ENCODE measurements around the gene TMEM61. TPM values are rescaled to one million over a fixed set of nuclear protein-coding genes. Genes with fewer than 3 reads are reported as not detected.

TMEM61 gene
- total RNA-seq, 1 donor from 2014 or later, result not detected

DNA sequence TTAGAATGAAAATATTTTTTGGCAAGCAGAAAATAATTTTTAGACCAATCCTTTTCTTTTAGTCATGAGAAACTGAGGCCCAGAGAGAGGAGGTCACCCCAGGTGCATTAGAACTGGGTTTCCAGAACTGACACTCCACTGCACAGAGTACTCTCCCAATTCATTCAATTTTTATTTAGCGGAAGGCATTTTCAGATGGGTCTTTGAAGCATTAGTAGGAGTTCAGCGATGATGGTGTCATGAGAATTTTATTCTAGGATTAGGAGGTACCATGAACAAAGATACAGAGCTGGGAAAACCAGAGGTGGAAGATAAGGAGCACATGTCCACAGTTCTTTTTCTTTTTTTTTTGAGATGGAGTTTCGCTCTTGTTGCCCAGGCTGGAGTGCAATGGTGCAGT, 61.2 kb downstream of the TMEM61 start:
- Histone ChIP-seq H3K27me3 (peaks cover 52% of the 10 kb centered on the region), H3K36me3 (no peaks in the 10 kb centered on the region), H3K4me3 (no peak overlapping the region), H3K9me3 (ENCODE audit: low read depth) (no peaks in the 10 kb centered on the region), H3K9ac (no peak overlapping the region), H3K79me2 (ENCODE audit: low read depth) (peaks cover 14% of the 10 kb centered on the region), H3K4me1 (peaks cover 8% of the 10 kb centered on the region), H2AFZ (replicated peaks) (no peak overlapping the region), H4K20me1 (ENCODE audit: low read depth) (peaks cover 14% of the 10 kb centered on the region), H3K4me2 (peak overlapping the region; percentile 98), H3K27ac (no peak overlapping the region), H3F3A (ENCODE audit: low read depth) (no peaks in the 10 kb centered on the region)
- no peak for DNase-seq (ENCODE audit: low spot score)
- Mint-ChIP-seq H3K27me3 (ENCODE audit: insufficient read depth, low read depth) (peaks cover 54% of the 10 kb centered on the region), H3K4me3 (no peak overlapping the region), H3K9me3 (no peaks in the 10 kb centered on the region), H3K27ac (no peak overlapping the region), H3K4me1 (peaks cover 32% of the 10 kb centered on the region), H3K36me3 (peaks cover 2% of the 10 kb centered on the region)
- TF ChIP-seq EZH2 (IDR thresholded peaks at IDR 0.05) (no peak), EZH2phosphoT487 (IDR thresholded peaks at IDR 0.05) (no peak)
- TF ChIP-seq, protein P1, sequence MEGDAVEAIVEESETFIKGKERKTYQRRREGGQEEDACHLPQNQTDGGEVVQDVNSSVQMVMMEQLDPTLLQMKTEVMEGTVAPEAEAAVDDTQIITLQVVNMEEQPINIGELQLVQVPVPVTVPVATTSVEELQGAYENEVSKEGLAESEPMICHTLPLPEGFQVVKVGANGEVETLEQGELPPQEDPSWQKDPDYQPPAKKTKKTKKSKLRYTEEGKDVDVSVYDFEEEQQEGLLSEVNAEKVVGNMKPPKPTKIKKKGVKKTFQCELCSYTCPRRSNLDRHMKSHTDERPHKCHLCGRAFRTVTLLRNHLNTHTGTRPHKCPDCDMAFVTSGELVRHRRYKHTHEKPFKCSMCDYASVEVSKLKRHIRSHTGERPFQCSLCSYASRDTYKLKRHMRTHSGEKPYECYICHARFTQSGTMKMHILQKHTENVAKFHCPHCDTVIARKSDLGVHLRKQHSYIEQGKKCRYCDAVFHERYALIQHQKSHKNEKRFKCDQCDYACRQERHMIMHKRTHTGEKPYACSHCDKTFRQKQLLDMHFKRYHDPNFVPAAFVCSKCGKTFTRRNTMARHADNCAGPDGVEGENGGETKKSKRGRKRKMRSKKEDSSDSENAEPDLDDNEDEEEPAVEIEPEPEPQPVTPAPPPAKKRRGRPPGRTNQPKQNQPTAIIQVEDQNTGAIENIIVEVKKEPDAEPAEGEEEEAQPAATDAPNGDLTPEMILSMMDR (IDR thresholded peaks at IDR 0.05), result no peak

Other genes starting within 250 kb of the TMEM61 start
- gene PARS2, start 216.1 kb upstream of the TMEM61 start, total RNA-seq (ENCODE audit: low replicate concordance), result 5.4 and 11.0 TPM in 2 replicates
- gene TTC22, start 179.3 kb upstream of the TMEM61 start, total RNA-seq (ENCODE audit: low replicate concordance), result not detected in 2 replicates
- gene DHCR24, start 93.4 kb upstream of the TMEM61 start, total RNA-seq (ENCODE audit: low replicate concordance), result 94.5 and 147 TPM in 2 replicates
- not detected in 2 replicates for gene BSND, start 18.3 kb downstream of the TMEM61 start, total RNA-seq (ENCODE audit: low replicate concordance)
- gene PCSK9, start 58.9 kb downstream of the TMEM61 start, total RNA-seq (ENCODE audit: low replicate concordance), result 4.5 and 13.7 TPM in 2 replicates
- 35.2 and 50.5 TPM in 2 replicates for gene USP24, start 234.7 kb downstream of the TMEM61 start, total RNA-seq (ENCODE audit: low replicate concordance)

Measured in neural progenitor cell (in vitro differentiated cells).